HG02763 (cell line): ENCODE measurements around the gene SLC25A14.
"Not testable (repeated sequence)": the region's sequence is repeated elsewhere in the genome, so short reads cannot be mapped to it uniquely, and the experiment has no call there.

Experiments used
- ATAC-seq: cut with Tn5 transposase; IDR thresholded peaks from one replicate; pipeline ENCODE4 v1.9.1; 2021; ENCODE audit warnings: mild to moderate bottlenecking, moderate library complexity; ENCODE audit not compliant: unreplicated experiment

Gene SLC25A14, protein sequence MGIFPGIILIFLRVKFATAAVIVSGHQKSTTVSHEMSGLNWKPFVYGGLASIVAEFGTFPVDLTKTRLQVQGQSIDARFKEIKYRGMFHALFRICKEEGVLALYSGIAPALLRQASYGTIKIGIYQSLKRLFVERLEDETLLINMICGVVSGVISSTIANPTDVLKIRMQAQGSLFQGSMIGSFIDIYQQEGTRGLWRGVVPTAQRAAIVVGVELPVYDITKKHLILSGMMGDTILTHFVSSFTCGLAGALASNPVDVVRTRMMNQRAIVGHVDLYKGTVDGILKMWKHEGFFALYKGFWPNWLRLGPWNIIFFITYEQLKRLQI

GRCh38 chrX:130339408-130340222 lies at the start of gene SLC25A14:
TSS of gene SLC25A14 (plus strand) at chrX:130339919. CDS start at chrX:130340279, 360 bp downstream.
- ATAC-seq: peak; percentile 95

DNA sequence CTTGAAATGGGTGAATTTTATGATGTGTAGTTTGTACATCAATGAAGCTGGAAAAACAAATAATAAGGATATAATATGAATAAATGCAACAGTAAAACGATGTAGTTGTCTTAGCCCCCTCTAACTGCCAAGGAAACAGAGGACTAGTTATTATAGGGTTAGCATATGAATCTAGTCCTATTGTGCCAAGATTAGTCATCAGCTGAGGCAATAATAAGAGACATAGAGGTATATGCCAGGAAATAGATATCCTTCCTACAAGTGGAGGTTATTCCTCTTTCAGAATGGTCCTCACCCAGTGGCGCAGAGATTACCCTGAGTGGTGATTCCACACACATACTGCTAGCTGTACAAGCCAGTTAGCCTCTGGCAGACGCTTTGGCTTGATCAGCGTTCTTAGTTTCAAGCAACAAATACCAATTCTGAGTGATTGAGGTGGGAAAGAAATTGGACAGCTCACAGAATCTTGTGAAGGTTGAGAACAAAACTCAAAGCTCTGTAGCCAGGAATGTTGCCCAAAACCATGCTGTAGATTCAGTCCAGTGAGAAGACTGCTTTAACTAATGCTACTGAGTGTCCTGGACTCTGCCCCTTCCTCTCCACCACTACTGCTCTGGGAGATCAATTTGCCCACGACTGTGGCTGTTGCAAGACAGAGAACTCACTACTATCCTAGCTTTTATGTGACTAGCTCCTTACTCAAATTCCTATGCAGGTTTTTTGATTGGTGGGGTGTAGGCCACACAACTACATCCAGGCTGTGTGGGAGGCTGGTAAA lies 44.0 kb upstream of the SLC25A14 start:
- no peak for ATAC-seq

DNA sequence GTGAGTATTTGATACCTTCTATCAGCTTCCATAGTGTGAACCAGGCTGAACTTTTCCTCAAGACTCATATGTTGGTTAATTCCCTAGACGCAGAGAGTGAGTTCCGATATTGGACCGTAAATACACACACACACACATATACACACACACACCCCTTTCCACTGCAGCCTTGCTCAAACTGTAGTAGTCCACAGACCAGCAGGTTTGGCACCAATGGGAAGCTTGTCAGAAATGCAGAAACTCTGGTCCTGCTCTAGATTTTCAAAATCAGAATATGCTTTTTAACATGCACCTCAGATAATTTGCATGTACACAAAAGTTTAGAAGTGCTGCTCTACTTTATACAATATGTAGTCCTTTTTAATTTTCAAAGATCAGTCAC lies 43.4 kb upstream of the SLC25A14 start:
- no peak for ATAC-seq

DNA sequence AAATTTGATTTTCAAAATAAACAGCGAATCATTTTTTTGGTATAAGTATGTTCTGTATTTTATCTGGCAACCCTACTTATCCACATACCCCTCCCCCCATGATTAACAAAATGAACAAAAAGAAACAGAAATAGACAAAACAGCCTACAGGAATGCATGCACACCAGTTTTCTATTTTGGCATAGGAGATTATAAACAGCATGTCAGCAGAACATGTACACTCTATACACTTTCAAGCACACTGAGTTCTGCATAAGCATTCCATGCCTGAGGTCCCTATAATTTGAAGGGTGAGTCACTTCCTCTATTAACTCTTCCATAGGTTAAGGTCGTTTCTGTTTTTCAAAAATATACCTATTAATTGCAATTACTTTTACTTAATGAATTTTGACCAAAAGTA lies 43.0 kb upstream of the SLC25A14 start:
- no peak for ATAC-seq

DNA sequence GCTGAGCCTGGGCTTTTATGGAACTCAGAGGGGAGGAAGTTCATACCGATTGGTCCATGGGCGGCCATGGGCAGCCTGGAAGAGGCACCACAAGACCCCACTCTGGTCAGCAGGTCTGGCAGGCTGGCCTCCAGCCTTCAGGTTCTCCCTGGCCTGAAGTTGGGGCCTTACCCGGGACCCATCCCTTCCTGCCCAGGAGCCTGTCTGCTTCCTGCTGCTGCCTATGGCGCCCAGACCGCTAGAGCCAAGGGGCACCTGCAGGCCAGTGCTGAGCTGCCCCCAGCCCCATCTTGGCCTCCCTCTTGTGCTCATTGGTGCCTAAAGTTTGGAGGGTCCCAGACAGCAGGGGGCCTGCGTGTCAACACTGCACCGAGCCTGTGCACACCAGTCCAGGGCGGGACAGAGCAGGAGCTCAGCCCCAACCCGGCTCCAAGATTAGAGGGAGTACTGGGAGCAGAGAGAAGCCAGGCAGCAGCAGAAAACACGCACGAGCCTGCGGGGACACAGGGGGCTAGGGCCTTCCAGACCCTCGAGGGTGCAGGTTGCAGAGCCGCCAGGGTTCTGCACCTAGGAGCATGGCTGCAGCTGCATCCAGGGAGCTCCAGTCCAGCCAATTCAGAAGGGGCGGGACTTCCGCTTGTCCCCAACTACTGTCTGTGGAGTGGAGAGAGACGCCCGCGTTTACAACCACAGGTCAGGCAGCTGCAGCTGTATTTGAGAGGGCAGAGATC lies 40.3 kb upstream of the SLC25A14 start:
- ATAC-seq: no peak

DNA sequence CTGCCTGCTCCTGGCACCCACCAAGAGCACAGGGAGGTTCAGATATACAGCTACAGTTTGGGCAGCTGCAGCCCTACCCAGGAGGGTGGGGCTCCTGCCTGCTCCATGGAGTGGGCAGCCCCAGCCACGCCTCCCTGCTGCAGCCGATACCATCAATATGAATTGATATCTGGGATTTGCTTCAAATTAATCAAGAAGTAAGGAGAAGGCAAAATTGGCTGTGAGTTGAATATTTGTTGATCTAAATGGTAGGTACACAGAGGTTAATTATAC lies 39.8 kb upstream of the SLC25A14 start:
- ATAC-seq: no peak

DNA sequence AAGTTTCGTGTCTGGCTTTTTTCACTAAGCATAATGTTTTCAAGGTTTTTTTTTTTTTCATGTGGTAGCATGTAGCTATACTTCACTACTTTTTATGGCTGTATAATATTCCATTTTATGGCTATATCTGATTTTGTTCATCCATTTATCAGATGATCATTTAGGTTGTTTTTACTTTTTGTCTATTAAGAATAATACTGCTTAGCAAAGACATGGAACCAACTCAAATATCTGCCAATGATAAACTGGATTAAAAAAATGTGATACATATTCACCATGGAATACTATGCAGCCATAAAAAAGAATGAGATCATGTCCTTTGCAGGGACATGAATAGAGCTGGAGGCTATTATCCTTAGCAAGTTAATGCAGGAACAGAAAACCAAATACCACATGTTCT lies 38.3 kb upstream of the SLC25A14 start:
- no peak for ATAC-seq

DNA sequence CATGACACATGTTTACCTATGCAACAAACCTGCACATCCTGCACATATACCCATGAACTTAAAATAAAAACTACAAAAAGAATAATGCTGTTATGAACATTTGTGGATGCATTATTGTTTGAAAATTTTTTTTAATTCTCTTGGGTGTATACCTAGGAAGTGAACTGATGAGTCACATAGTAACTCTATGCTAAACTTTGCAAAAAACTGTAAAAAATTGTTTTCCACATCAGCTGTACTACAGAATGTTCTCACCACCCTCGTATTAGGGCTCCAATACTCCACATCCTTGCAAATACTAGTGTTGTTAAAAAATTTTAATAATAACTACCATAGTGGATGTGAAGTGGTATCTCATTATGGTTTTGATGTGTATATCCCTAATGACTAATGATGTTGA lies 37.7 kb upstream of the SLC25A14 start:
- no peak for ATAC-seq

GRCh38 chrX:130304587-130305368 lies 34.9 kb upstream of the SLC25A14 start:
- ATAC-seq: no peak

GRCh38 chrX:130319886-130320285 lies 19.8 kb upstream of the SLC25A14 start:
- ATAC-seq: not testable (repeated sequence)

- ATAC-seq: no peak
Measured at GRCh38 chrX:130321550-130321949, 18.2 kb upstream of the SLC25A14 start.

DNA sequence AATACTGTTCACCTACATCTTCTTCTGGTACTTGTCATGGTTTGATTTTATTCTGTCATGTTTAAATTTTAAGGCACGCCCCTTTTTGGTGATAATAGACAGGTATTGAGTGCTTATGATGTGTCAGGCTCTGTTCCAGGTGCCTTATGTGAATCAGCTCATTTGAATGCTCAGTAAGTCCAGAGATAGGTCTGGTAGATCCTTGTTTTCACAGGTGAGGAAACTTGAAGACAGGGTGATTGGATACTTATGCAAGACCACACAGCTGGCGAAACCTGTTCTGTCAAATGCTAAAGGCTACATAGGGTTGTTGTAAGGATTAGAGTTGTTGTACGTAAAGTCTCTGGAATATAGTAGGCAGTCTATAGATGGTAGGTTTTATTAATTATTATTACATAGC lies 9.6 kb upstream of the SLC25A14 start:
- ATAC-seq: no peak

DNA sequence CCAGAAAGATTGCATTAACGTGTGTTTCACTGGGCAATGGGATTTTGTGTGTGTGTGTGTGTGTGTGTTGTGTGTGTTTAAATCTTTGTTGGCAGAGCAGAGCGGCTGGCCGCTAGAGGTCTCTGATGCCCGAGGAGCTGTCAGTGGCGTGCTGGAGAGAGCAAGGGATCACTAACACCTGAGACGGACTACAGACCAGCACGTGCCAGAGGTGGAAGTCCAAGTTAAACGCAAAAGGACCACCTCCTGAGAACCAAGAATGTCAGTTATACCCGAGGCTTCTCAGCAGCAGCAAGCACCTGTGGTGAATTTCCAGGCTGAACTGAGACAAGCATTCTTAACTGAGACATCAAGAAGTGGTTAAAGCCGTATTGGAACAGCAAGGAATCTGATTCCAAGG lies 9.0 kb upstream of the SLC25A14 start:
- ATAC-seq: peak; percentile 58

- ATAC-seq: no peak
Measured at GRCh38 chrX:130336531-130336930, 3.2 kb upstream of the SLC25A14 start.

DNA sequence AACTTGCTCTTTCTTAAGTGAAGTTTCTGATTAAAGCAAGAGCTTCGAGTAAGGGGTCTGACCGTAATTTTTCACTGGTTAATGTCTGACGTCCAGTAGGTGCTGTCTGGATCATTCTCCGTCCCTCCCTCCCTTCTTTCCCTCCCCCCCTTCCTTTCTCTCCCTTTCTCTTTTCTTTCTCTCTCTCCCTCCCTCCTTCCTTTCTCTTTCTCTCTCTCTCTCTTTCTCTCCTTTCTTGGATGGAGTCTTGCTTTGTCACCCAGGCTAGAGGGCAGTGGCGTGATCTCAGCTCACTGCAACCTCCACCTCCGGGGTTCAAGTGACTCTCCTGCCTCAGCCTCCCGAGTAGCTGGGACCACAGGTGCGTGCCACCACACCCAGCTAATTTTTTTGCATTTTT lies 850 bp upstream of the SLC25A14 start:
- ATAC-seq: not testable (repeated sequence)

- ATAC-seq: no peak
Measured at GRCh38 chrX:130340271-130340670, 552 bp downstream of the SLC25A14 start.

DNA sequence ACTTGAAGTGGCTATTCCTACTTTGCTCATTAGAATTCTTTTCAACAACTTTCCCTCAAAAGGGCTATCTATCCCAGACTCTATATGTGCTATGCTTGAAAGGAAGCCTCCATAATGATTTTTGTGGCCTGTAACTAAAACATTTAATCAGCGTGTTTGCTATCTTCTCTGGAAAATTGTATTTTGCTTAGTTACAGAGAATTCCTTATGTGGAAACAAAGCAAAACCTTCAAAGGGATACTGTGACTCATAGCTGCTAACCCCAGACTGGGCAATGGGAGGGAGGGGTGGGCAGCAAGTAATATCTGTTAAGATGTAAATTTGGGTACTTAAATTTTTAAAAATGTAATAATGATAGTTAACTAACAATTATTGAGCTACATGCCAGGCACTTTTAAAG lies 3.7 kb downstream of the SLC25A14 start:
- no peak for ATAC-seq

GRCh38 chrX:130347321-130347720 lies 7.6 kb downstream of the SLC25A14 start:
- ATAC-seq: no peak

- no peak for ATAC-seq
Measured at GRCh38 chrX:130351567-130351966, 11.8 kb downstream of the SLC25A14 start.

DNA sequence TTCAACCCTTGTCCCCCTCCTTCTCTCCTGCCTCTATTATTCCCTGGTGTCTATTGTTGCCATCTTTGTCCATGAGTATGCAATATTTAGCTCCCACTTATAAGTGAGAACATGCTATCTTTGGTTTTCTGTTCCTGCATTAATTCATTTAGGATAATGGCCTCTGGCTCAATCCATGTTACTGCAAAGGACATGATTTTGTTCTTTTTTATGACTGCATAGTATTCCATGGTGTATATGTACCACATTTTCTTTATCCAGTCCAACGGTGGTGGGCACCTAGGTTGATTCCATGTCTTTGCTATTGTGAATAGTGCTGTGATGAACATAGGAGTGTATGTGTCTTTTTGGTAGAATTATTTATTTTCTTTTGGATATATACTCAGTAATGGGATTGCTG lies 12.3 kb downstream of the SLC25A14 start:
- not testable (repeated sequence) for ATAC-seq
